ENCODE measurements around the gene NPAS3.

Gene NPAS3

DNA sequence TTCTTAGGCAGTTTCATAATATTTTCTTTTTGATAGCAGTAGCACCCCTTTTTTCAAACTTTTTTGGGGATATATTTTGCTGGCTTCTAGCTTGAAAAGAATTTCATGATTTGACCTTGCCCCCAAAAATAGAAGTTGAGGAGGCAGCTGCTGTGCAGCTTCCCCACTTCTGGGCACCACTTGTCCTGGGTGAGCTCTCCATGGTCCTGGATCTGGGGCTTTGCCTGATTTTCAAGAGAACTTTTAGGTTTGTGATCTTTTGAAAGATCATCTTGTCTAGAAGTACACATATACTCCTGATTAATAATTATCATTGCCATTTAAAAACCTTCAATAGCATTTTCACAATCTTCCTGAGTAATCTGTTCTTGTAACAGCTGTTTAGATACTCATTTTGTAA is 271.6 kb downstream of the NPAS3 start:
- no peak overlapping the region for H2AFZ ChIP-seq (ENCODE audit: low read length)
- no peaks in the 10 kb centered on the region for H3K9me3 ChIP-seq (ENCODE audit: insufficient read depth, low read depth, low read length)
- H3K79me2 ChIP-seq (ENCODE audit: insufficient read depth, low read length): no peaks in the 10 kb centered on the region
- no peaks in the 10 kb centered on the region for H3K9me2 ChIP-seq (replicated peaks; ENCODE audit: low read depth, low read length)
- H3F3A ChIP-seq (ENCODE audit: low read depth): no peaks in the 10 kb centered on the region
- H3K4me3 ChIP-seq (ENCODE audit: low read length, poor library complexity, severe bottlenecking): no peak overlapping the region
- H3K36me3 ChIP-seq (ENCODE audit: insufficient read depth, low read length): no peaks in the 10 kb centered on the region
- H3K27me3 ChIP-seq (ENCODE audit: insufficient read depth, low read length, poor library complexity, severe bottlenecking): no peaks in the 10 kb centered on the region
- H4K20me1 ChIP-seq (ENCODE audit: insufficient read depth, low read length, poor library complexity, severe bottlenecking): no peaks in the 10 kb centered on the region
- H3K4me2 ChIP-seq (ENCODE audit: low read depth, low read length, poor library complexity, severe bottlenecking): no peak overlapping the region
- no peak for TF ChIP-seq EZH2phosphoT487 (IDR thresholded peaks at IDR 0.05; ENCODE audit: borderline replicate concordance)
- TF ChIP-seq, protein P1, sequence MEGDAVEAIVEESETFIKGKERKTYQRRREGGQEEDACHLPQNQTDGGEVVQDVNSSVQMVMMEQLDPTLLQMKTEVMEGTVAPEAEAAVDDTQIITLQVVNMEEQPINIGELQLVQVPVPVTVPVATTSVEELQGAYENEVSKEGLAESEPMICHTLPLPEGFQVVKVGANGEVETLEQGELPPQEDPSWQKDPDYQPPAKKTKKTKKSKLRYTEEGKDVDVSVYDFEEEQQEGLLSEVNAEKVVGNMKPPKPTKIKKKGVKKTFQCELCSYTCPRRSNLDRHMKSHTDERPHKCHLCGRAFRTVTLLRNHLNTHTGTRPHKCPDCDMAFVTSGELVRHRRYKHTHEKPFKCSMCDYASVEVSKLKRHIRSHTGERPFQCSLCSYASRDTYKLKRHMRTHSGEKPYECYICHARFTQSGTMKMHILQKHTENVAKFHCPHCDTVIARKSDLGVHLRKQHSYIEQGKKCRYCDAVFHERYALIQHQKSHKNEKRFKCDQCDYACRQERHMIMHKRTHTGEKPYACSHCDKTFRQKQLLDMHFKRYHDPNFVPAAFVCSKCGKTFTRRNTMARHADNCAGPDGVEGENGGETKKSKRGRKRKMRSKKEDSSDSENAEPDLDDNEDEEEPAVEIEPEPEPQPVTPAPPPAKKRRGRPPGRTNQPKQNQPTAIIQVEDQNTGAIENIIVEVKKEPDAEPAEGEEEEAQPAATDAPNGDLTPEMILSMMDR (conservative IDR thresholded peaks at IDR 0.05; ENCODE audit: low read length): no peak
- H3K4me1 ChIP-seq (ENCODE audit: insufficient read depth, low read length, poor library complexity, severe bottlenecking): no peaks in the 10 kb centered on the region
- no peak overlapping the region for H3K9ac ChIP-seq (ENCODE audit: low read depth, low read length, poor library complexity, severe bottlenecking)

DNA sequence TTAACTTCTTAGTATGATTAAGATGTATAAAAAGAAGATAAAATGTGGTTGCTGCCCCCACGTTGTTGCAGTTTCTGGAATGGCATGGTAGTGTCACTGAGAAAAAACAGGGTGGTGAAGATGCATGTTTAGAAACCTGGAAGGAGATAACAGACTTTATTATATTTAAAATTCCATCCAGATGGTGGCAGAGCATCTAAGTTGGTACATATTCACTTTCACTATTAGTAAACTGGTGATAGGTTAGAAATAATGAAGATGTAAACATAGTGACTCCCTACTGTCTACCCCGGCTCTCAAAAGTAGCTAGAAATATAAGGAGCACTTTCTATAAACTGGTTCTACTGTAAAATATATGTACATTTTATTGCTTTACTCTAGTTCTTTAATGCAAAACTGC is 279.3 kb downstream of the NPAS3 start:
- no peak overlapping the region for H3K4me2 ChIP-seq (ENCODE audit: low read depth, low read length, poor library complexity, severe bottlenecking)
- no peaks in the 10 kb centered on the region for H3K27me3 ChIP-seq (ENCODE audit: insufficient read depth, low read length, poor library complexity, severe bottlenecking)
- no peaks in the 10 kb centered on the region for H3F3A ChIP-seq (ENCODE audit: low read depth)
- no peaks in the 10 kb centered on the region for H3K4me1 ChIP-seq (ENCODE audit: insufficient read depth, low read length, poor library complexity, severe bottlenecking)
- no peak overlapping the region for H2AFZ ChIP-seq (ENCODE audit: low read length)
- H3K9ac ChIP-seq (ENCODE audit: low read depth, low read length, poor library complexity, severe bottlenecking): no peak overlapping the region
- no peaks in the 10 kb centered on the region for H3K9me2 ChIP-seq (replicated peaks; ENCODE audit: low read depth, low read length)
- H4K20me1 ChIP-seq (ENCODE audit: insufficient read depth, low read length, poor library complexity, severe bottlenecking): no peaks in the 10 kb centered on the region
- no peaks in the 10 kb centered on the region for H3K36me3 ChIP-seq (ENCODE audit: insufficient read depth, low read length)
- TF ChIP-seq, protein P1 (conservative IDR thresholded peaks at IDR 0.05; ENCODE audit: low read length): no peak
- no peak for TF ChIP-seq EZH2phosphoT487 (IDR thresholded peaks at IDR 0.05; ENCODE audit: borderline replicate concordance)
- no peak overlapping the region for H3K4me3 ChIP-seq (ENCODE audit: low read length, poor library complexity, severe bottlenecking)
- H3K79me2 ChIP-seq (ENCODE audit: insufficient read depth, low read length): no peaks in the 10 kb centered on the region
- no peaks in the 10 kb centered on the region for H3K9me3 ChIP-seq (ENCODE audit: insufficient read depth, low read depth, low read length)

DNA sequence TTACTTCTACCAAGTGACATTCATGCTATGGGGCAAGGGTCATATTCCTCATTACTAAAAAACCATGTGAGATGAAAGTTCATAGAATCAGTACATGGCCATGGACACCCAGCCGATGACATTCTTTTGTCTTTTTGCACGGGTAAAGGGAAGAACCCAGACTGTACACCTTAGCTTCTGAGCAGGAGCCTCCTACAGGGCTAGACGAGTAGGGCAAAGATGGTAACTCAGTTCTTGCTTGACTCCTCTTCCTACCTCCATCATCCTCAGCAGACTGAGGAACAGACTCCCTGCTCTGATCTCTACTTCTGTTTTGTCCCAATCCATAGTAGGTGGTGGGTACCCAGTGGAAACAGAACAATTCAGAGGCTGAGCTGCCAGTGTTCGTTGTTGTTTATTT is 281.3 kb downstream of the NPAS3 start:
- no peaks in the 10 kb centered on the region for H3K79me2 ChIP-seq (ENCODE audit: insufficient read depth, low read length)
- no peaks in the 10 kb centered on the region for H3K4me1 ChIP-seq (ENCODE audit: insufficient read depth, low read length, poor library complexity, severe bottlenecking)
- H3K9me3 ChIP-seq (ENCODE audit: insufficient read depth, low read depth, low read length): no peaks in the 10 kb centered on the region
- H3K4me2 ChIP-seq (ENCODE audit: low read depth, low read length, poor library complexity, severe bottlenecking): no peak overlapping the region
- no peaks in the 10 kb centered on the region for H4K20me1 ChIP-seq (ENCODE audit: insufficient read depth, low read length, poor library complexity, severe bottlenecking)
- no peak overlapping the region for H3K9ac ChIP-seq (ENCODE audit: low read depth, low read length, poor library complexity, severe bottlenecking)
- TF ChIP-seq, protein P1 (conservative IDR thresholded peaks at IDR 0.05; ENCODE audit: low read length): no peak
- no peak for TF ChIP-seq EZH2phosphoT487 (IDR thresholded peaks at IDR 0.05; ENCODE audit: borderline replicate concordance)
- H2AFZ ChIP-seq (ENCODE audit: low read length): no peak overlapping the region
- H3K27me3 ChIP-seq (ENCODE audit: insufficient read depth, low read length, poor library complexity, severe bottlenecking): no peaks in the 10 kb centered on the region
- no peaks in the 10 kb centered on the region for H3K36me3 ChIP-seq (ENCODE audit: insufficient read depth, low read length)
- H3K9me2 ChIP-seq (replicated peaks; ENCODE audit: low read depth, low read length): no peaks in the 10 kb centered on the region
- no peaks in the 10 kb centered on the region for H3F3A ChIP-seq (ENCODE audit: low read depth)
- H3K4me3 ChIP-seq (ENCODE audit: low read length, poor library complexity, severe bottlenecking): no peak overlapping the region

Data from Loucy (cell line).